Measurements from ENCODE around the gene AGO3. TPM values are rescaled to one million over a fixed set of nuclear protein-coding genes. Genes with fewer than 3 reads are reported as not detected.

Gene AGO3
- total and polyA plus RNA-seq, 2 donors (not counting 3 experiments of a cell fraction or from before 2014, with no cell fraction given): 10.4 to 21.1 TPM

GRCh38 chr1:36083219-36083618 is 152.3 kb downstream of the AGO3 start:
- Histone ChIP-seq H3K4me3 (replicated peaks in 1 of 3; ENCODE audit: insufficient read depth in 1 of 3, low read depth in 1 of 3, low read length in 3 of 3) (no peak overlapping the region), H3K4me2 (ENCODE audit: insufficient read depth, low read length) (no peak overlapping the region), H3K9me1 (replicated peaks; ENCODE audit: control insufficient read depth, extremely low read depth, insufficient read depth, low read length) (no peaks in the 10 kb centered on the region), H3K79me2 (ENCODE audit: control insufficient read depth, insufficient read depth, low read length) (no peaks in the 10 kb centered on the region), H3K36me3 (ENCODE audit: control insufficient read depth in 2 of 2, extremely low read depth in 1 of 2, insufficient read depth in 2 of 2, low read length in 2 of 2) (no peaks in the 10 kb centered on the region), H3K4me1 (ENCODE audit: control insufficient read depth, extremely low read depth, insufficient read depth, low read length) (peaks cover under 1% of the 10 kb centered on the region), H3K9ac (replicated peaks; ENCODE audit: extremely low read depth, insufficient read depth, low read length) (no peak overlapping the region), H3K27me3 (ENCODE audit: control insufficient read depth in 2 of 2, insufficient read depth in 2 of 2, low read length in 2 of 2) (no peaks in the 10 kb centered on the region), H3K9me3 (replicated peaks; ENCODE audit: control insufficient read depth, insufficient read depth, low read length) (no peaks in the 10 kb centered on the region), H2AFZ (ENCODE audit: low read depth, low read length) (no peak overlapping the region), H4K20me1 (replicated peaks; ENCODE audit: control insufficient read depth, extremely low read depth, insufficient read depth, low read length) (no peaks in the 10 kb centered on the region), H3K27ac (ENCODE audit: insufficient read depth, low read depth, low read length) (no peak overlapping the region)
- TF ChIP-seq EZH2 (IDR thresholded peaks at IDR 0.05; ENCODE audit: borderline replicate concordance, low read depth, low read length, severe bottlenecking) (no peak), POLR2A (IDR thresholded peaks at IDR 0.05; ENCODE audit: low read depth, low read length) (no peak), GATA2 (IDR thresholded peaks at IDR 0.05; ENCODE audit: insufficient read depth, insufficient read length, low read depth, low read length) (no peak), FOS (IDR thresholded peaks at IDR 0.05; ENCODE audit: borderline replicate concordance, insufficient read depth, low read length) (no peak), POLR2AphosphoS5 (IDR thresholded peaks at IDR 0.05; ENCODE audit: insufficient read depth, low read depth, low read length) (no peak)
- ChIA-PET CTCF (interaction anchor here (1.0 to 1.8 kb wide), 2 partner anchors 75 to 200 kb away, joined by 3 to 4 read pairs; partner anchors contain the start of gene AGO1), POLR2A (no interaction called here)
- FAIRE-seq (no peak), DNase-seq (ENCODE audit: low read depth, low spot score) (no peak)
- dilution Hi-C loops (cut with MboI; ENCODE audit: extremely low pct_ligation_motif_present, low sequenced_read_pairs) (no loop called here), intact Hi-C loops (cut with micrococcal nuclease) (no loop called here)
- no TSS peak for BruUV-seq (replicated peaks)

- POLR2A ChIA-PET: interaction anchor here (0.6 kb wide), 1 partner anchor 10 kb away, joined by 4 read pairs; no protein-coding TSS in a partner anchor
- intact Hi-C loops (cut with micrococcal nuclease) (no loop called here), dilution Hi-C loops (cut with MboI; ENCODE audit: extremely low pct_ligation_motif_present, low sequenced_read_pairs) (no loop called here)
- FAIRE-seq (peak; percentile 53), DNase-seq (ENCODE audit: low read depth, low spot score) (peak; percentile 52)
- Histone ChIP-seq H3K4me3 (replicated peaks in 1 of 3; ENCODE audit: insufficient read depth in 1 of 3, low read depth in 1 of 3, low read length in 3 of 3) (peak within 1 kb of the TSS; percentile 39 to 58 (median 51)), H3K36me3 (ENCODE audit: control insufficient read depth in 2 of 2, extremely low read depth in 1 of 2, insufficient read depth in 2 of 2, low read length in 2 of 2) (no peaks in the 10 kb centered on the region), H3K27me3 (ENCODE audit: control insufficient read depth in 2 of 2, insufficient read depth in 2 of 2, low read length in 2 of 2) (no peaks in the 10 kb centered on the region), H3K4me2 (ENCODE audit: insufficient read depth, low read length) (peak within 1 kb of the TSS; percentile 67), H4K20me1 (replicated peaks; ENCODE audit: control insufficient read depth, extremely low read depth, insufficient read depth, low read length) (no peaks in the 10 kb centered on the region), H3K9ac (replicated peaks; ENCODE audit: extremely low read depth, insufficient read depth, low read length) (peak within 1 kb of the TSS; percentile 60), H3K9me1 (replicated peaks; ENCODE audit: control insufficient read depth, extremely low read depth, insufficient read depth, low read length) (no peaks in the 10 kb centered on the region), H2AFZ (ENCODE audit: low read depth, low read length) (peak within 1 kb of the TSS; percentile 89), H3K4me1 (ENCODE audit: control insufficient read depth, extremely low read depth, insufficient read depth, low read length) (peaks cover 2% of the 10 kb centered on the region), H3K9me3 (replicated peaks; ENCODE audit: control insufficient read depth, insufficient read depth, low read length) (no peaks in the 10 kb centered on the region), H3K27ac (ENCODE audit: insufficient read depth, low read depth, low read length) (no peak within 1 kb of the TSS), H3K79me2 (ENCODE audit: control insufficient read depth, insufficient read depth, low read length) (no peaks in the 10 kb centered on the region)
- CTCF ChIA-PET: interaction anchor here (0.8 to 1.8 kb wide), 4 partner anchors 12 to 201 kb away, joined by 3 to 5 read pairs (median 4); partner anchors contain the start of gene AGO1
- no TSS peak for BruUV-seq (replicated peaks)
- TF ChIP-seq EZH2 (IDR thresholded peaks at IDR 0.05; ENCODE audit: borderline replicate concordance, low read depth, low read length, severe bottlenecking) (peak; percentile 35), GATA2 (IDR thresholded peaks at IDR 0.05; ENCODE audit: insufficient read depth, insufficient read length, low read depth, low read length) (no peak)
Observed at GRCh38 chr1:36083635-36084496, 153.0 kb downstream of the AGO3 start, which contains the start of gene TEKT2. TEKT2 (plus strand) TSS chr1:36084094; CDS start chr1:36084922, 828 bp downstream.

All from endothelial cell of umbilical vein (primary cell).